Body of pancreas (tissue), 4 donors: ENCODE data around the gene STK32B. TPM values are rescaled to one million over a fixed set of nuclear protein-coding genes. Genes with fewer than 3 reads are reported as not detected.

Source experiments
- ATAC-seq: fragments of 150-250 bp; one replicate; pipeline ENCODE4 v1.9.1; 2016
- DNase-seq, 4 donors: peaks; one replicate each; pipeline ENCODE4 v3.0.0-alpha.2; 2019
- H3K27ac ChIP-seq, 4 donors: fragments of 200-600 bp; sonication (generic); 1 replicate in 3 of 4; 2 replicates in 1 of 4; pipeline versions ENCODE4 v1.5.1 to v1.6.1; 2016 to 2019; ENCODE audit warnings: mild to moderate bottlenecking in 1 of 4, mixed read lengths in 1 of 4, moderate library complexity in 1 of 4
- H3K27me3 ChIP-seq, 2 donors: fragments of 200-600 bp; sonication (generic); one replicate each; pipeline ENCODE4 v1.6.0; 2016; ENCODE audit warnings: mild to moderate bottlenecking in 1 of 2
- H3K36me3 ChIP-seq, 2 donors: fragments of 200-600 bp; sonication (generic); replicated peaks in 1 of 2; 2 replicates each; pipeline ENCODE4 v1.5.1; 2016; ENCODE audit warnings: low read depth in 2 of 2; ENCODE audit not compliant: insufficient read depth in 1 of 2
- H3K4me1 ChIP-seq: fragments of 200-600 bp; sonication (generic); one replicate; pipeline ENCODE4 v1.6.0; 2016
- H3K4me3 ChIP-seq, 2 donors: fragments of 200-600 bp; sonication (generic); 1 replicate in 1 of 2; 2 replicates in 1 of 2; pipeline ENCODE4 v1.5.1; 2016 to 2019
- H3K9me3 ChIP-seq, 3 donors: fragments of 200-600 bp; sonication (generic); 1 replicate in 2 of 3; 2 replicates in 1 of 3; pipeline ENCODE4 v1.5.1; 2016
- CTCF ChIP-seq, 7 experiments: fragments of 450-650 bp in 4 of 7; fragments of 200-600 bp in 3 of 7; sonication (generic) in 3 of 7; IDR thresholded peaks; one replicate each; pipeline ENCODE4 v1.5.1; 2016 to 2019; ENCODE audit warnings: antibody characterized with exemption in 7 of 7
- POLR2A ChIP-seq, 3 donors: fragments of 450-650 bp; IDR thresholded peaks; one replicate each; pipeline ENCODE4 v1.6.1; 2016; ENCODE audit warnings: antibody characterized with exemption in 3 of 3, mild to moderate bottlenecking in 2 of 3
- WGBS, 2 donors: methylation state at CpG; one replicate each; pipeline ENCODE4 v1.1.5; 2017; 5-methylcytosine and 5-hydroxymethylcytosine counted together
- intact Hi-C: fragments of 100-400 bp; cut with DNase I; formaldehyde crosslinking; loops from one replicate; pipeline ENCODE4 v1.15.1; 2023
- total RNA-seq, 2 donors: library from RNA; depleted of rRNA; stranded (reverse); fragments of >200 nt; gene quantifications; one replicate each; pipeline ENCODE4 v1.1.0, GENCODE V29; 2016

Gene STK32B
- total RNA-seq, 2 donors from 2014 or later, result 1.3 to 4.9 TPM

- Histone ChIP-seq H3K4me3 (no peak overlapping the region), H3K27ac (no peak overlapping the region), H3K9me3 (no peaks in the 10 kb centered on the region), H3K27me3 (no peaks in the 10 kb centered on the region), H3K4me1 (no peaks in the 10 kb centered on the region), H3K36me3 (no peaks in the 10 kb centered on the region)
- 58 to 70% methylated on average over 9 of the region's 9 CpGs for WGBS, 2 donors
- TF ChIP-seq POLR2A (IDR thresholded peaks at IDR 0.05), result no peak
- TF ChIP-seq CTCF (IDR thresholded peaks at IDR 0.05), result no peak
- intact Hi-C loops, result no loop called here
- ATAC-seq, result no peak
- DNase-seq, result no peak
These were observed 10.2 kb upstream of the STK32B start for GRCh38 chr4:5040856-5041620.

- Histone ChIP-seq H3K4me1 (no peaks in the 10 kb centered on the region), H3K27me3 (no peaks in the 10 kb centered on the region), H3K9me3 (no peaks in the 10 kb centered on the region), H3K27ac (no peak overlapping the region), H3K4me3 (no peak overlapping the region), H3K36me3 (no peaks in the 10 kb centered on the region)
- DNase-seq (no peak), ATAC-seq (no peak)
- intact Hi-C loops, result no loop called here
- 57 to 66% methylated on average over 7 of the region's 7 CpGs for WGBS, 2 donors
- no peak for TF ChIP-seq CTCF (IDR thresholded peaks at IDR 0.05)
- TF ChIP-seq POLR2A (IDR thresholded peaks at IDR 0.05), result no peak
These were observed 9.6 kb upstream of the STK32B start for GRCh38 chr4:5041699-5042098.

- Histone ChIP-seq H3K4me1 (no peaks in the 10 kb centered on the region), H3K27me3 (no peaks in the 10 kb centered on the region), H3K27ac (no peak overlapping the region), H3K4me3 (no peak overlapping the region), H3K9me3 (no peaks in the 10 kb centered on the region), H3K36me3 (no peaks in the 10 kb centered on the region)
- DNase-seq, result no peak
- ATAC-seq, result no peak
- no peak for TF ChIP-seq CTCF (IDR thresholded peaks at IDR 0.05)
- no peak for TF ChIP-seq POLR2A (IDR thresholded peaks at IDR 0.05)
- intact Hi-C loops, result no loop called here
- WGBS, 2 donors, result 29 to 47% methylated on average over 6 of the region's 6 CpGs
These were observed 7.7 kb upstream of the STK32B start for GRCh38 chr4:5043579-5043978.

- no peak for TF ChIP-seq POLR2A (IDR thresholded peaks at IDR 0.05)
- TF ChIP-seq CTCF (IDR thresholded peaks at IDR 0.05), result no peak
- intact Hi-C loops, result no loop called here
- 33 to 55% methylated on average over 3 of the region's 3 CpGs for WGBS, 2 donors
- H3K27ac ChIP-seq, result no peak overlapping the region
- no peaks in the 10 kb centered on the region for H3K4me1 ChIP-seq
- DNase-seq (no peak), ATAC-seq (no peak)
- no peak overlapping the region for H3K4me3 ChIP-seq
- H3K9me3 ChIP-seq, result no peaks in the 10 kb centered on the region
- H3K27me3 ChIP-seq, result no peaks in the 10 kb centered on the region
- H3K36me3 ChIP-seq, result no peaks in the 10 kb centered on the region
These were observed 6.9 kb upstream of the STK32B start for GRCh38 chr4:5044341-5044740.

- no peak for ATAC-seq
- Histone ChIP-seq H3K4me3 (no peak overlapping the region), H3K36me3 (no peaks in the 10 kb centered on the region), H3K27ac (no peak overlapping the region), H3K9me3 (no peaks in the 10 kb centered on the region), H3K27me3 (no peaks in the 10 kb centered on the region), H3K4me1 (no peaks in the 10 kb centered on the region)
- WGBS, 2 donors, result 41 to 45% methylated on average over 3 of the region's 3 CpGs
- TF ChIP-seq CTCF (IDR thresholded peaks at IDR 0.05) (no peak), POLR2A (IDR thresholded peaks at IDR 0.05) (no peak)
- peak in 1 of 4 donors; percentile 44 for DNase-seq
- intact Hi-C loops, result no loop called here
These were observed 6.2 kb upstream of the STK32B start for GRCh38 chr4:5045097-5045496.
